ENCODE measurements around the gene SLC25A5.
"Not testable (repeated sequence)": the region's sequence is repeated elsewhere in the genome, so short reads cannot be mapped to it uniquely, and the experiment has no call there.

The SLC25A5 gene

DNA sequence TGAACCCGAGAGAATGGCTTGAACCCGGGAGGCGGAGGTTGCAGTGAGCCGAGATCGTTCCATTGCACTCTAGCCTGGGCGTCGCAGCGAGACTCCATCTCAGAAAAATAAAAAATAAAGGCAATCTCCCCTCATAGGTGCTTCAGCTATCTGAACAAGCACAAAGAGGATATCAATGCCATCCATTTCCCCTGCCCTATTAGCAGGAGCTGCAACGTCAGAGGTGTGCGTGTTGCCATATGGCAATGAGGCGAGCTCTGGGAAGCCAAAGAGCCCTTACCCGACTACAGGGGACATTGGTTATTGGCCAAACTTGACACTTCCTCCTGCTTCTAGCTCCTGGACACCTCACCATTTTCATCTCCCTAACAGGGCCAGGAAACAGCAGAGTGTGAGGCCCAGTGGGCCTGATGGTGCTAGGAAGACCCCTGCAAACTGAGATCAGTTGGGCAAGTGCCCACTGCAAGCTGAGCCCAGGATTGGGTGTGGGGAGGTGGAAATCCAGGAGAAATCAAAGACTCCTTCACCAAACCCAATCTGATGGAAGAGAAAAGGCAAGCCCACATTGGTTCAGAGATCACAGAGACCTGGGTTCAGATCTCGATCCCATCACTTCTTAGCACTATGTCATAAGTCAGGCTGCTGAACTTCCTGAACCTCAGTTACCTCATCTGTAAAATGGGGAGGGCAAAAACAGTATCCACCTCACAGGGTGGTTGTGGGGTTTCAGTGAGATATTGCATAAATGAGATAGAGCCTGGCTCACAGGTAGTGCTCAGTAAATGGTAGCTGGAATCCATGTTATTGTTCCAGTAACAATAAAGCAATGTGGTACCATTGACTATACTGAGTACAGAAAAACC, 21.2 kb downstream of the SLC25A5 start:
- no peak for DNase-seq (ENCODE audit: extremely low spot score)
- TF ChIP-seq HDGF (IDR thresholded peaks at IDR 0.05; ENCODE audit: borderline replicate concordance) (no peak), ELF4 (IDR thresholded peaks at IDR 0.05) (no peak), NFRKB (IDR thresholded peaks at IDR 0.05) (no peak), FOXA1 (IDR thresholded peaks at IDR 0.05) (no peak), ZNF384 (IDR thresholded peaks at IDR 0.05) (no peak), FOXM1 (IDR thresholded peaks at IDR 0.05; ENCODE audit: borderline replicate concordance) (no peak), CTBP1 (IDR thresholded peaks at IDR 0.05; ENCODE audit: borderline replicate concordance) (no peak), ARNT (IDR thresholded peaks at IDR 0.05) (no peak), LEF1 (IDR thresholded peaks at IDR 0.05; ENCODE audit: borderline replicate concordance) (no peak), SP1 (IDR thresholded peaks at IDR 0.05) (no peak), BHLHE40 (IDR thresholded peaks at IDR 0.05; ENCODE audit: borderline replicate concordance) (no peak)
- CTCF ChIA-PET, result interaction anchor here (0.6 to 1.6 kb wide), 7 partner anchors 11 to 270 kb away, joined by 3 to 7 read pairs (median 3); no protein-coding TSS in a partner anchor
- POLR2A ChIA-PET, result interaction anchor here (0.8 to 1.1 kb wide), 2 partner anchors 23 to 302 kb away, joined by 3 read pairs; partner anchors contain the start of gene RPL39

DNA sequence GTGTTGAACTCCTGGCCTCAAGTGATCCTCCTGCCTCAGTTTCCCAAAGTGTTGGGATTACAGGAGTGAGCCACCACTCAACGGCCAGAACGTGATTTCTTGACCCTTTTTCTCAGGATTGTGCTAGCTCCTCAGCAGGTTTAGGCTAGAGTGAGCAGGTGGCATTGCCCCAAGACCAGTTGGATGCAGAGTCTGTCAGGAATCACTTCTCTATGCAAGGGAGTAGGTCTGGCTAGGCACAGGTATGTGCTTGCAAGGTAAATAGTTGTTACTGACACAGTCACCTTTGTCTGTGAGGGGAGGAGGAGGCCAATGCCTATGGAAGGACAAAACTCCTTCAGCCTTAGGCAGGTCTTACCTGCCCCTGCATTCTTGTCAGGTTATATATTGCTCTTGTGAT, 24.2 kb downstream of the SLC25A5 start:
- CTCF ChIA-PET, result interaction anchor here (2.3 kb wide), 1 partner anchor 10 kb away, joined by 5 read pairs; no protein-coding TSS in a partner anchor
- DNase-seq (ENCODE audit: extremely low spot score), result no peak
- TF ChIP-seq TARDBP (IDR thresholded peaks at IDR 0.05) (no peak), SUZ12 (IDR thresholded peaks at IDR 0.05) (no peak), BHLHE40 (IDR thresholded peaks at IDR 0.05; ENCODE audit: borderline replicate concordance) (no peak), ELF4 (IDR thresholded peaks at IDR 0.05) (no peak), SP1 (IDR thresholded peaks at IDR 0.05) (no peak), L3MBTL2 (conservative IDR thresholded peaks at IDR 0.05) (no peak), FOXA1 (IDR thresholded peaks at IDR 0.05) (no peak), LEF1 (IDR thresholded peaks at IDR 0.05; ENCODE audit: borderline replicate concordance) (no peak), ZNF384 (IDR thresholded peaks at IDR 0.05) (no peak), ARNT (IDR thresholded peaks at IDR 0.05) (no peak), CTBP1 (IDR thresholded peaks at IDR 0.05; ENCODE audit: borderline replicate concordance) (no peak), FOXM1 (IDR thresholded peaks at IDR 0.05; ENCODE audit: borderline replicate concordance) (no peak), NFRKB (IDR thresholded peaks at IDR 0.05) (no peak), FOXK2 (IDR thresholded peaks at IDR 0.05) (no peak), HDGF (IDR thresholded peaks at IDR 0.05; ENCODE audit: borderline replicate concordance) (no peak)
- TF ChIP-seq, protein P1, sequence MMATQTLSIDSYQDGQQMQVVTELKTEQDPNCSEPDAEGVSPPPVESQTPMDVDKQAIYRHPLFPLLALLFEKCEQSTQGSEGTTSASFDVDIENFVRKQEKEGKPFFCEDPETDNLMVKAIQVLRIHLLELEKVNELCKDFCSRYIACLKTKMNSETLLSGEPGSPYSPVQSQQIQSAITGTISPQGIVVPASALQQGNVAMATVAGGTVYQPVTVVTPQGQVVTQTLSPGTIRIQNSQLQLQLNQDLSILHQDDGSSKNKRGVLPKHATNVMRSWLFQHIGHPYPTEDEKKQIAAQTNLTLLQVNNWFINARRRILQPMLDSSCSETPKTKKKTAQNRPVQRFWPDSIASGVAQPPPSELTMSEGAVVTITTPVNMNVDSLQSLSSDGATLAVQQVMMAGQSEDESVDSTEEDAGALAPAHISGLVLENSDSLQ (IDR thresholded peaks at IDR 0.05), result no peak
- POLR2A ChIA-PET, result no interaction called here

DNA sequence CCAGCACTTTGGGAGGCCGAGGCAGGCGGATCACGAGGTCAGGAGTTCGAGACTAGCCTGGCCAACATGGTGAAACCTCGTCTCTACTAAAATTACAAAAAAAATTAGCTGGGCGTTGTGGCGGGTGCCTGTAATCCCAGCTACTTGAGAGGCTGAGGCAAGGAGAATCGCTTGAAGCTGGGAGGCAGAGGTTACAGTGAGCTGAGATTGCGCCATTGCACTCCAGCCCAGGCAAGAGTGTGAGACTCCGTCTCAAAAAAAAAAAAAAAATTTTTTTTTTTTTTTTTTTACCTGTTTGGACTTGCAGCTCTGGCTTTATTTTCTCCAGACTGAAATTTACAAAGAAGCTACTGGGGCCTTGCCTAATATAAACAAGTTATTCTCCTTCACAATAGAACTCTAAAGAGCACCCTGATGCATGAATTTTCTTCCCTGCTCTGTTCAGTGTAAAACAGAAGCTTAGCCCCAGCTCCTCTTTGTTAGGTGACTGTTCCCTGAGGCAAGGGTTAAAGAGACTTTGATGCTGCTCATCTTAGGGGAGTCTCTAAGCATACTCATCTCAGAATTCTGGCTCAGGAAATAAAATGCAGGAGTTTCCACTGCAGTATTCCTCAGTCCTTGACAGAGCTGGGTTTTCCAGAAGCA, 25.7 kb downstream of the SLC25A5 start:
- DNase-seq (ENCODE audit: extremely low spot score), result not testable (repeated sequence)
- ChIA-PET POLR2A (interaction anchor here (1.3 kb wide), 1 partner anchor 26 kb away, joined by 3 read pairs; the partner anchor contains the start of gene SLC25A5), CTCF (interaction anchor here (0.6 to 1.5 kb wide), 8 partner anchors 11 to 252 kb away, joined by 3 to 6 read pairs (median 3); no protein-coding TSS in a partner anchor)

DNA sequence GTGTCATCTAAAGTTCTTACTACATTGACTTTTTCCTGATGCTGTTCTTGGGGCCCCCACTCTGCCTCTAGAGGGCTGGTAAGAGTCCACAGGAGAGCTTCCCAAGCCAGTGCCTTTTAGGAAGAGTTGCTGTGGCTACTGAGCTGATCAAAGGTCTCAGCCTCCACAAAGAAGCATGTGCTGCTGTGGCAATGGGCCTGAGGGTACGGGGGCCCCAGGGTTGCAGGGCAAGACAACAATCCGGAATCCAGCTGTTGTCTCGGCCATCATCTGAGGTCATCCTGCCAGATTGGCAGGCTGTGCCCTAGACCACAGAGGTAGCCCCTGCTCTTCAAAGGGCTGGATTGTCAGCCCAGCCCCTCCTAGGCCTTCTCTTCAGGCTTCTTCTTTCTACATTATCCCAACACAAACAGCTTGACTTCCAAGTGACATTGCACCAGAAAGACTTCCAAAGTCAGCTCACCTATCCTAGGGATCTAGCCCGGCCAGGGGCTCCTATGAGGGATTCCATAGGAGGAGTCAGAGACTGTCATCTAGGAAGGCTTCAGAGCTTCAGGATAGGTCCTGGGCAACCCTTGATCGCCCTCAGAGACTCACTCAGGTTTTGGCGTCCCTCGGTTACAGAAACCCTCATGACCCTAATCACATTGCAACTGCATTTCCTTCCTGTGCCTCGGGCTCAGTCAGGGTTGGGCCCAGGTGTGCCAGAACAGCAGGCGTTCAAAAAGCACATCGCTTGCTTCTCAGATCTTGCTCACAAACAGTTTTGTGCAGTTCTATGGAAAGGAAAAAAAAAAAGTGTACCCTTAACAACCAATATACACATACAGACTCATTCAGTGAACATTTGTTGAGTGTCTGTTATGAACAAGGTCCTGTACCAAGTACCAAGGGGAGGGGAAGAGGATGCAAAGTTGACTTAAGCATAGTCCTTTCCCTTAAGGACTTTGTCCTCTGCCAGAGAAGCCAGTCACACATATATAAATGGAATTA, 27.8 kb downstream of the SLC25A5 start:
- CTCF ChIA-PET, result interaction anchor here (0.7 to 2.0 kb wide), 2 partner anchors 13 to 16 kb away, joined by 3 to 5 read pairs; no protein-coding TSS in a partner anchor
- POLR2A ChIA-PET, result interaction anchor here (1.4 kb wide), 1 partner anchor 28 kb away, joined by 3 read pairs; the partner anchor contains the start of gene SLC25A5
- TF ChIP-seq ZNF384 (IDR thresholded peaks at IDR 0.05), result no peak
- TF ChIP-seq FOXM1 (IDR thresholded peaks at IDR 0.05; ENCODE audit: borderline replicate concordance), result no peak
- no peak for TF ChIP-seq TARDBP (IDR thresholded peaks at IDR 0.05)
- no peak for TF ChIP-seq HDGF (IDR thresholded peaks at IDR 0.05; ENCODE audit: borderline replicate concordance)
- TF ChIP-seq L3MBTL2 (conservative IDR thresholded peaks at IDR 0.05), result no peak
- TF ChIP-seq FOXK2 (IDR thresholded peaks at IDR 0.05), result no peak
- no peak for TF ChIP-seq BHLHE40 (IDR thresholded peaks at IDR 0.05; ENCODE audit: borderline replicate concordance)
- no peak for TF ChIP-seq ELF4 (IDR thresholded peaks at IDR 0.05)
- TF ChIP-seq, protein P1 (IDR thresholded peaks at IDR 0.05), result no peak
- no peak for TF ChIP-seq SUZ12 (IDR thresholded peaks at IDR 0.05)
- no peak for TF ChIP-seq CTBP1 (IDR thresholded peaks at IDR 0.05; ENCODE audit: borderline replicate concordance)
- TF ChIP-seq LEF1 (IDR thresholded peaks at IDR 0.05; ENCODE audit: borderline replicate concordance), result no peak
- no peak for TF ChIP-seq ARNT (IDR thresholded peaks at IDR 0.05)
- TF ChIP-seq FOXA1 (IDR thresholded peaks at IDR 0.05), result no peak
- no peak for TF ChIP-seq NFRKB (IDR thresholded peaks at IDR 0.05)
- TF ChIP-seq SP1 (IDR thresholded peaks at IDR 0.05), result no peak
- no peak for DNase-seq (ENCODE audit: extremely low spot score)

DNA sequence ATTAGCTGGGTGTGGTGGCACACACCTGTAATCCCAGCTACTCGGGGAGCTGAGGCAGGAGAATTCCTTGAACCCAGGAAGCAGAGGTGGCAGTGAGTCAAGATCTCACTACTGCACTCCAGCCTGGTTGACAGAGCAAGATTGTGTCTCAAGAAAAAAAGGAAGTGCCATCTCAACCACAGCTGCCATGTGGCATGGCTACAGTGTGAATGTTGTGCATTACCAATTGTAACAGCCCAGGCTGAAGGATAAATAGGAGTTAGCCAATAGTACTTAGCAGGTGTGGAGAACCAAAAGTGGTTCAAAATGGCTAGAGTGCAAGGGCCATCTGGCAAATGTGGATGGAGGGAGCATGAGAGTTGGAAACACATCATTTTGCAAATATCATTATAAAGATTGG, 28.9 kb downstream of the SLC25A5 start:
- DNase-seq (ENCODE audit: extremely low spot score), result no peak
- ChIA-PET POLR2A (no interaction called here), CTCF (interaction anchor here (2.0 kb wide), 1 partner anchor 14 kb away, joined by 5 read pairs; no protein-coding TSS in a partner anchor)
- TF ChIP-seq BHLHE40 (IDR thresholded peaks at IDR 0.05; ENCODE audit: borderline replicate concordance) (no peak), L3MBTL2 (conservative IDR thresholded peaks at IDR 0.05) (no peak), LEF1 (IDR thresholded peaks at IDR 0.05; ENCODE audit: borderline replicate concordance) (no peak), FOXA1 (IDR thresholded peaks at IDR 0.05) (no peak)

Data from HEK293T (cell line).